Coronary artery (tissue), 2 donors: ENCODE data around the gene LMF1.
"Not testable (repeated sequence)": the region's sequence is repeated elsewhere in the genome, so short reads cannot be mapped to it uniquely, and the experiment has no call there.

Experiments
- DNase-seq: peaks from one replicate; pipeline ENCODE4 v3.0.0-alpha.2; 2017; ENCODE audit warnings: low spot score
- H3K27ac ChIP-seq, 2 donors: fragments of 200-600 bp; sonication (generic); one replicate each; pipeline ENCODE4 v1.5.1; 2016 to 2019
- H3K4me3 ChIP-seq: fragments of 200-600 bp; sonication (generic); 2 replicates; pipeline ENCODE4 v1.5.1; 2016; ENCODE audit warnings: mild to moderate bottlenecking, moderate library complexity
- TF ChIP-seq, protein P1 (sequence below): fragments of 200-600 bp; sonication (generic); IDR thresholded peaks from one replicate; pipeline ENCODE4 v1.5.1; 2019; ENCODE audit warnings: antibody characterized with exemption

The LMF1 gene

DNA sequence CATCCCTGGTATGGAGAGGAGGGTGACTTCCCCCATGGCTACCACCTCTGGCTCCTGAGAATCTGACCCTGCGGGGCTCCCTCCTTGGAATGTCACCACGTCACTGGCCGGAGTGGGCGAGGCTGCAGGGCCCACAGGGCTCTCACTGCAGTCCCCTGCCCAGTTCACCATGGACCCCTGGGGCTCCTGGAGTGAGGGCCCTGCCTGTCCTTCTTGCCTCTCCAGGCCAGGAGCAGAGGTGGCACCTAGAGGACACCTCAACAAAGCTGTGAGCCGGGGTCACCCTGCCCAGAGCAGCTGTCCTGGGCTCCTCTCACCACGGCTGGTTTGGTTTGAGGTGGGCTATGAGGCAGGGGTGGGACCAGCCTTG, 102.4 kb downstream of the LMF1 start:
- H3K27ac ChIP-seq: no peak overlapping the region
- TF ChIP-seq, protein P1, sequence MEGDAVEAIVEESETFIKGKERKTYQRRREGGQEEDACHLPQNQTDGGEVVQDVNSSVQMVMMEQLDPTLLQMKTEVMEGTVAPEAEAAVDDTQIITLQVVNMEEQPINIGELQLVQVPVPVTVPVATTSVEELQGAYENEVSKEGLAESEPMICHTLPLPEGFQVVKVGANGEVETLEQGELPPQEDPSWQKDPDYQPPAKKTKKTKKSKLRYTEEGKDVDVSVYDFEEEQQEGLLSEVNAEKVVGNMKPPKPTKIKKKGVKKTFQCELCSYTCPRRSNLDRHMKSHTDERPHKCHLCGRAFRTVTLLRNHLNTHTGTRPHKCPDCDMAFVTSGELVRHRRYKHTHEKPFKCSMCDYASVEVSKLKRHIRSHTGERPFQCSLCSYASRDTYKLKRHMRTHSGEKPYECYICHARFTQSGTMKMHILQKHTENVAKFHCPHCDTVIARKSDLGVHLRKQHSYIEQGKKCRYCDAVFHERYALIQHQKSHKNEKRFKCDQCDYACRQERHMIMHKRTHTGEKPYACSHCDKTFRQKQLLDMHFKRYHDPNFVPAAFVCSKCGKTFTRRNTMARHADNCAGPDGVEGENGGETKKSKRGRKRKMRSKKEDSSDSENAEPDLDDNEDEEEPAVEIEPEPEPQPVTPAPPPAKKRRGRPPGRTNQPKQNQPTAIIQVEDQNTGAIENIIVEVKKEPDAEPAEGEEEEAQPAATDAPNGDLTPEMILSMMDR: no peak
- H3K4me3 ChIP-seq: no peak overlapping the region
- no peak for DNase-seq

DNA sequence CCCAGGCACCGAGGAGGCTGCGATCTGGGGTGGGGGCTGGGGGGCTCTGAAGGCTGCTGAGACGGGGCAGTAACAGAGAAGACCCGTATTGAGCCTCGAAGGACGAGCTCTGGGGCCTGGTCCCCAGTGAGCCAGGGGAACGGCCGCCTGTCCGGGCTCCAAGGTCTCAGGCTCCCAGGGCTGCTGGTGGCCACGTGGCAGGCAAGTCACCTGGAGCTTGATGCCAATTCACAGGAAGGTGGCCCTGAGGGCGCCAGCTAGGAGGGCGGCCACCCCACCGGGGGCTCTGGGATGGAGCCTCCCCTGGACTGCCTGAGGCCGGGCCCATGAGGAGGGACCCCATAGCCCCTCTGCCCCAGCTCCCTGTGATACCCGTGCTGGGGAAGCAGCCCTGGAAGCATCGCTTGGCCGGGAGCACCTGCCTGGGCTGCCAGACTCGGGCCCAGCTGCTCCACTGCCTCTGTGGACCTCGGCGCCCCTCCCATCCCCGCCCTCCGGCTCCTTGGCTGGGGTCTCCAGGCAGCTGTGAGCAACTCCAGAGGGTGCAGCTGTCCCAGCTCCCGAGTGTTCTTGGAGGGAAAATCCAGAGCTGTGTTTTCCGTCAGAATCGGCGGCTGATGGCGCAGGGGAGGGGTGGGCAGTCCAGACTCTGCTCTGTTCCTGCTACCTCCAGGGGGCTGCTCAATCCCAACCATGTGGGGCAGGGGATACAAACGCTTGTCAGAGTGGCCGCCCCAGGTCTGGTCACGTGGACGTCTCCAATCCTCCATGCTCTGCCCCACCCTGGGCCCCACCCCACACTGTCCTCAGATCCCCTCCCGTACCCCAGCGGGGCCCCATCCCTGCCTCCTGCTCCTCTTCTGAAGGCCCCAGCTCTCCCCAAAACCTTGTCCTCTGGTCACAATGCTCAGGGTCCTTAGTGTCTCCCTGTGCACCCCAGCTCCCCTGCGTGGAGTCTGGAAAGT, 103.1 kb downstream of the LMF1 start:
- Histone ChIP-seq H3K4me3 (no peak overlapping the region), H3K27ac (no peak overlapping the region)
- no peak for DNase-seq
- TF ChIP-seq, protein P1: no peak

DNA sequence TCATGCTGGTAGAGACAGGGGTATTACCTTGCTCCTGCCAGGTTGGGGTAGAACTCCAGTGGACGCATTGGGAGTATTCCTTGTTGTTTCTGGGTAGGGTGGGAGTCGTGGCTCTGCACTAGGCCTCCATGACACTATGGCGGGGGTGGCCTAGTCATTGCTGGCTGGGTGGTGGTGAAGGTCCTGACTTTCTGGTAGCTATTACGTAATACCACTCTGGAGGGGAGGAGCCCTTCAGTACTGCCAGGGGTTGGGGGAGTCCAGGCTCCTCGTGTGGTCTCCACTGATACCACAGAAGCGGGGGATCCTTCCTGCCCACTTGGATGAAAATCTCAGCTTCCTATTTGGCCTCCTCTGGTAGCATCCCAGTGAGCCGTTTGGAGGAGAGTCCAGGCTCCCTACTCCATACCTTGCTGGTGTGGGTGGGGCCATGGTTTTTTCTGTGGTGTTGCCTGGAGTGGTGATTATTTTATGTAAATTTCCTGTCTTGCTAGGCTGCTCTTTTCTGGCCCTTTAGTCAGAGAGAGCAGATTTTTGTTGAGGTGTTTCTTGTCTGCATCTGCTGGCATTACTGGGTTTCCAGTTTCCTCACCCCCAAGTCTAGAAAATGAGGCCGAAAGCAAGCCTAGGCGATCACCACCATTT, 104.4 kb downstream of the LMF1 start:
- Histone ChIP-seq H3K4me3 (no peak overlapping the region), H3K27ac (no peak overlapping the region)
- TF ChIP-seq, protein P1: no peak
- DNase-seq: no peak

DNA sequence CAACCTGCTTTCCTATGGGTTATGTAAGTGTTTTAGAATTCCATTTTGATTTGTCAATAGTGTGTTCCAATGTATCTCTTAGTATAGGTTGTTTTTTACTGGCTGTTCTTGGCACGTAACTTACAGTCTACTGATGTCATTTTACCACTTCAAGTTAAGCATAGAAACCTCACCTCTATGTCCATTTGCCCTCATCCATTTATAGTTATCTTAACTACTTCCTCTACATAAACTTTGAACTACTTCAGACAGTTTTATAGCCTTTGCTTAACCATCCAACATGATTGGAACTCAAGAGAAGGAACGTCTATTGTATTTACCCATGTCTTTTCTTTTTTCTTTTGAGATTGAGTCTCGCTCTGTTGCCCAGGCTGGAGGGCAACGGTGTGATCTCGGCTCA, 105.8 kb downstream of the LMF1 start:
- Histone ChIP-seq H3K27ac (no peak overlapping the region), H3K4me3 (no peak overlapping the region)
- DNase-seq: no peak
- TF ChIP-seq, protein P1: no peak

DNA sequence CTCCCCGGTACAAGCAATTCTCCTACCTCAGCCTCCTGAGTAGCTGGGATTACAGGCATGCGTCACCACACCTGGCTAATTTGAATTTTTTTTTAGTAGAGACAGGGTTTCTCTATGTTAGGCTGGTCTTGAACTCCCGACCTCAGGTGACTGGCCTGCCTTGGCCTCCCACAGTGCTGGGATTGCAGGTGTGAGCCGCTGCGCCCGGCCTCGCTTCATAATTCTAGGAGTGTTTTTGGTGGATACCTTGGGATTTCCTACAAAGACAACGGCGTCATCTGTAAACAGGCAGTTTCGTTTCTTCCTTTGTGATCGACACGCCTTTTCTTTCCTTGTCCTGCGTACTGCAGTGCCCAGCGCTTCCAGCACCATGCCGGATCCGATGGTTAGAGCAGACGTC, 109.3 kb downstream of the LMF1 start:
- TF ChIP-seq, protein P1: no peak
- H3K27ac ChIP-seq: no peak overlapping the region
- no peak for DNase-seq
- no peak overlapping the region for H3K4me3 ChIP-seq

DNA sequence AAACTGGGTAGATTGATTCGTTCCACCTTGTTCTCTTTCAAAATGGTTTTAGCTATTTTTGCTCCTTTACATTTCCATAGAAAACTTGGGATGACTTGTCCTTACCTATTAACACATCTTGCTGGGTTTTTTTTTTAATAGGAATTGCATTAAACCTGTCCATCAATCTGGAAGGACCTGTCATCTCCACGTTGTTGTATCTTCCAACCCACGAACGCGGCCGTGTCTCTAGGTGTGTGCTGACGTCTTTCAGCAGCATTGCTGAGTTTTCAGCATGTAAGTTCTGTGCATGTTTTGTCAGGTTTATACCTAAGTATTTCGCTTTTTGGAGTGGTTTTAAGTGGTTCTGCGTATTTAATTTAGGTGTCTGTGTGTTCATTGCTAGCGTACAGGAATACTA, 109.9 kb downstream of the LMF1 start:
- Histone ChIP-seq H3K4me3 (no peak overlapping the region), H3K27ac (no peak overlapping the region)
- DNase-seq: no peak
- TF ChIP-seq, protein P1: no peak

DNA sequence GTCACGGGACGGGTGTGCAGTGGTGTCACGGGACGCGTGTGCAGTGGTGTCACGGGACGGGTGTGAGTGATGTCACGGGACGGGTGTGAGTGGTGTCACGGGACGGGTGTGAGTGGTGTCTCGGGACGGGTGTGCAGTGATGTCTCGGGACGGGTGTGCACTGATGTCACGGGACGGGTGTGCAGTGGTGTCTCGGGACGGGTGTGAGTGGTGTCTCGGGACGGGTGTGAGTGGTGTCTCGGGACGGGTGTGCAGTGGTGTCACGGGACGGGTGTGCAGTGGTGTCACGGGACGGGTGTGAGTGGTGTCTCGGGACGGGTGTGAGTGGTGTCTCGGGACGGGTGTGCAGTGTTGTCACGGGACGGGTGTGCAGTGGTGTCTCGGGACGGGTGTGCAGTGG, 111.8 kb downstream of the LMF1 start:
- not testable (repeated sequence) for DNase-seq, H3K27ac ChIP-seq, H3K4me3 ChIP-seq

DNA sequence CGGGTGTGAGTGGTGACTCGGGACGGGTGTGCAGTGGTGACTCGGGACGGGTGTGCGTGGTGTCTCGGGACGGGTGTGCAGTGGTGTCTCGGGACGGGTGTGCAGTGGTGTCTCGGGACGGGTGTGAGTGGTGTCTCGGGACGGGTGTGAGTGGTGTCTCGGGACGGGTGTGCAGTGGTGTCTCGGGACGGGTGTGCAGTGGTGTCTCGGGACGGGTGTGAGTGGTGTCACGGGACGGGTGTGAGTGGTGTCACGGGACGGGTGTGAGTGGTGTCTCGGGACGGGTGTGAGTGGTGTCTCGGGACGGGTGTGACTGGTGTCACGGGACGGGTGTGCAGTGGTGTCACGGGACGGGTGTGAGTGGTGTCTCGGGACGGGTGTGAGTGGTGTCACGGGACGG, 112.3 kb downstream of the LMF1 start:
- H3K27ac ChIP-seq, DNase-seq, H3K4me3 ChIP-seq: not testable (repeated sequence)
